GM19240 (cell line): Measurements from ENCODE around the gene TRIM47.
"Not testable (repeated sequence)": the region's sequence is repeated elsewhere in the genome, so short reads cannot be mapped to it uniquely, and the experiment has no call there.

Experiments used
- DNase-seq: peaks from one replicate; pipeline ENCODE4 v3.0.0; 2011; ENCODE audit warnings: low spot score; ENCODE audit not compliant: insufficient read length

Gene TRIM47

GRCh38 chr17:75870228-75870627 is 8.2 kb downstream of the TRIM47 start:
- DNase-seq: not testable (repeated sequence)

GRCh38 chr17:75869282-75870141 is 8.9 kb downstream of the TRIM47 start:
- DNase-seq: no peak

DNA sequence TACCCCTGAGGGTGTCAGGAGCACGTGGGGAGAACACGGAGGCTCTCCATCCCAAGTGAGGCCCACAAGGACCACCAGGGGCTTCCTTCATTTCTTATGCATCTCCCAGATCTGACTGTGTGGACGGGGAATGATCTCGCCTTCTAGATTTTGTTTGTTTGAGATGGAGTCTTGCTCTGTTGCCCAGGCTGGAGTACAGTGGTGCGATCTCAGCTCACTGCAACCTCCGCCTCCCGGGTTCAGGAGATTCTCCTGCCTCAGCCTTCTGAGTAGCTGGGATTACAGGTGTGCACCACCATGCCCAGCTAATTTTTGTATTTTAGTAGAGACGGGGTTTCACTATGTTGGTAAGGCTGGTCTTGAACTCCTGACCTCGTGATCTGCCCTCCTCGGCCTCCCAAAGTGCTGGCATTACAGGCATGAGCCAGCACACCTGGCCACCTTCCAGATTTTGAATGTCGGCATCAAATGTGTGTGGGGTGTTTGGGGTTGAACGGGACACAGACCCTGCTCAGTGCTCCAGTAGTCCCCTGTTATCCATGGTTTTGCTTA is 9.6 kb downstream of the TRIM47 start:
- DNase-seq: not testable (repeated sequence)

DNA sequence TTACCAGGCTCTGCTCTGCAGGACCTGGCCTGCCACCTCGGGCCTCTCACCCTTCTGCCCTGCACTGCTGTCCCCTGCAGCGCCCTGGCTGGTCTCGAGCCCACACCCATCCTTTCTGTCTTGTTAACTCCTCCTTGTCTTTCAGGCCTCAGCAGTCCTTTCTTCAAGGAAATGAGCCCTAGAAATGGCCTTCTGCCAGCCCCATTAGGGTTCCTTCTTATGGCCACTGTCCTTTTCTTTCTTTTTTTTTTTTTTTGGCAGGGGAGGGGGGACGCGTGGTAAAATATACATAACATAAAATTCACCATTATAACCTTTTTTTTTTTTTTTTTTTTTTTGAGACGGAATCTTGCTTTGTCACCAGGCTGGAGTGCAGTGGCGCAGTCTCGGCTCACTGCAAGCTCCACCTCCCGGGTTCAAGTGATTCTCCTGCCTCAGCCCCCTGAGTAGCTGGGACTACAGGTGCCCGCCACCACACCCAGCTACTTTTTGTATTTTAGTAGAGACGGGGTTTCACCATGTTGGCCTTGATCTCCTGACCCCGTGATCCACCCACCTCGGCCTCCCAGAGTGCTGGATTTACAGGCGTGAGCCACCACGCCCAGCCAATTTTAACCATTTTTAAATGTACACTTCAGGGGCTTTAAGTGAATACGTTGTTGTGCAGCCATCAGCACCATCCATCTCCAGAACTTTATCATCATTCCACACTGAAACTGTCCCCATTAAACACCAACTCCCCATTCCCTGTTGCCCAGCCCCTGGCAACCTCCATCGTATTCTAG is 12.8 kb downstream of the TRIM47 start:
- DNase-seq: not testable (repeated sequence)

GRCh38 chr17:75864887-75865286 is 13.5 kb downstream of the TRIM47 start:
- DNase-seq: not testable (repeated sequence)

GRCh38 chr17:75864448-75864871 is 13.9 kb downstream of the TRIM47 start:
- peak; percentile 83 for DNase-seq

GRCh38 chr17:75861927-75862317 is 16.5 kb downstream of the TRIM47 start:
- no peak for DNase-seq

DNA sequence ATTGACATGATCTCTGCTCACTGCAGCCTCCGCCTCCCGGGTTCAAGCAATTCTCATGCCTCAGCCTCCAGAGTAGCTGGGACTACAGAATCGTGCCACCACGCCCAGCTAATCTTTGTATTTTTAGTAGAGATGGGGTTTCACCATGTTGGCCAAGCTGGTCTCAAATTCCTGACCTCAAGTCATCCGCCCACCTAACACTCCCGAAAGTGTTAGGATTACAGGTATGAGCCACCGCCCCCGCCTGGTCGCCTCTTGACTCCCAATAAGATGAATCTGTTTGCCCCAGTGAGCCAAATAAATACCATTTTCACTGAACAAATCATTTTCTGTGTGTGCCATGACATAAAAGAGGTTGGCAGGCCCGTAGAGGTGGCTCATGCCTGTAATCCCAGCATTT is 19.0 kb downstream of the TRIM47 start:
- not testable (repeated sequence) for DNase-seq

DNA sequence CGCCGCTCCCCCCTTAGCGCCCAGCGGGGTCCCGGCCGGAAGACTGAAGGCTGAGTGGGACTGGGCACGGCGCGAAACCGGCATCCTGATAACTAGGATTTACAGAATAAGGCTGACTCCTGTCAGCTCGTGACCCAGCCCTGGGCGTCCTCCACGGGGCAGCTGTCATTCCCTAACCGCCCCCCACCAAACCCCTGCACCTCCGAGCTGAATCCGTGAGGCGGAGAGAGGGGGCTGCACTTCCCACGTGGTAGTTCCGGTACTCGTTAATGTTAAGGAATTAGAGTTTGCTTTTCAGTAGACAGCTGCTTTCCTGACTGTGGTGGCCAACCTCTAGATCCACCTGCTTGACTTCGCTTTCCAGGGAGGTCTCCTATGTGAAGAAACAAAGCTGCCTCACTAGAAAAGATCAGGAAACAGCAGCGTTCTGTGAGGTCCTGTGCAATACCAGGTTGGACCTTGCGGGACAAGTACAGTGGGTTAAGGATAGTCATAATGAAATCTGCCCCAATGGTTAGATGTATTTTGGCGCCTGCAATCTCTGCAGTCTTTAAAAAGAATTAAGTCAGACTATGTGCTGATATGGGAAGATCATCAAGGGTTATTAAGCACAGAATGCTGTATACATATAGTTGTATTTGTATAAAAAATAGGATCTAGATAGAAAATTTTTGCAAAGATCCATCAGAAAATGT is 22.2 kb downstream of the TRIM47 start:
- DNase-seq: no peak

DNA sequence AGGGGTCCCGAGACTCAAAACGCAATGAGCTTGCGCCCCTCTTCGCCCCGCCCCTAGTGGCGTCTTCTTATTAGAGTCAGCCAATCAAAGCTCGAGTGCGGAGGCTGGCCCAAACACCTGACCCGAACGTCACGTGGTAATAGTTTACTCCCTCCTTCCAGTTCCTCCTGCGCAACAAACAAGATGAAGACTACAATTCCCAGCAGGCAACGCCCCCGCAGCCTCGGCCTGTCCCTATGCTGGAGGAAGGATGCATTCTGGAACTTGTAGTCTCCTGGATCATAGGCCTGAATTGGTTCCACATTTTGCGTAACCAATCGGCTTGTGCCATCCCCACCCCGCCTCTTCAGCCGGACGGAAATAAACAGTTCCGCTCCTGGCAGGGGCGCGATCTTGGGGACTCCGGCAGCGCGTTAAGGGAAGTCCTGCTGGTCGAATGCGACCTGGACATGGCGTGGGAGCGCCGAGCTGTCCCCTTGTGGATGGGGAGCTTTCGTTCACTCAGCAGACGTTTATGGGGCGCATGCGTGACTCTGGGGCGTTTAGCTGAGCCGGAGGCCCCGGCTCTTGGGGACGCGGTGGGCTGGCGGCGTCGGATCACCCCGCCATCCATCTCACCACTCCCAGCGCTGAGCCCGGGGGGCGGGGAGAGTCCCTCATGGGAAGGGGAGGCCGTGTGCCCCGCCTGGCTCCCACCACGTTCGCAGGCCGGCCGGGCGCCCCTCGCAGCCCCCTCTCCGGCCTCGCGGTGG is 22.9 kb downstream of the TRIM47 start, which contains the start of gene WBP2:
Gene WBP2, minus strand, starts transcription at position 26 of the 752 bp plus-strand sequence. CDS start 38 bp downstream, outside the sequence.
- peak; percentile 93 for DNase-seq

DNA sequence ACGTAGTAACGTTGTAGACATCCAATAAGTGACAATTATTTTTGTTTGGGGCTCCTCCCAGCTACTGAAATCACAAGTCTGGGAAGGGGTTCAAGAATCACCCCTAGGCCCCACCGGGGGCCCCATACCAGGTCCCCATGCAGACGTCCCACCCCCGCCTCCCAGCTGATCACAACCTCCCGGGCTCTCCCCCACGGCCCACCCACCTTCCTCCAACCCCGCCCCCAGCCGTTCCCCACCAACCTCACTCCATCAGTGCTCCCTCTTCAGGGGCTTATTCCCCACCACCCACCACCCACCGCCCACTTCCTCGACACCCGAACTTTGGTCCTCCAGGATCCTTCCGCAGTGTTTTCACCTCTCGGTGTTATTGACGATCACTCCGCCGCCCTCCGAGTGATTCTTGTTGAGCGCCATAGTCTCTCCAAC is 23.5 kb downstream of the TRIM47 start:
- DNase-seq: no peak

DNA sequence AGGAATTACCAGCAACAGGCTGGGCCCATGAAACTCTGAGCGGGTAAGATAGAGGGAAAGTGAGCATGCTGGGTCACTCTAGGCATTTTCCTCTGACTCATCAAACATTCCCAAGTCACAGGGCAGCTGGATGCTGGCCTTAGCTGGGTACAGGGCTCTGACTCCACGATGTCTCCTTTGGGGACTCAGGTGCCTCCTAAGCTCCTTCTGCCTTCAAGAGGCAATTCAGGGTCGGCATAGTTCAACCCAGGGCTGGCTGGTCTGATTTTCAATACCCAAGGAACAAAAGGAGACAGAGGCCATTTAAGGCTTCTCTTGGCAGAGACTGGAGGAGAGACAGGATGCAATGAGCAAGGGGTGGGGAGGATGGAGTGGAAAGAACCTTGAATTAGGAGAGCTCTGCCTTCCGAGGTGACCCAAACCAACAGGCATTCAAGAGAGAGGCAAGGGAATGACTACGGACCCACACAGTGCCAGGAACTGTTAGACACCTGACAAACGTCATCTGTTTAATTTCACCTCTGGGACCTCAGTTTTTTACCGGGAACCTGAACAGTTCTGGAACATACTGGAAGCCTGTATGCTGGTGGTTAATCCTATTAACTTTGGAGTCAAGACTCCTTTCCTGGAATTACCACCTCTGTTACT is 24.2 kb downstream of the TRIM47 start:
- DNase-seq: no peak

- no peak for DNase-seq
Measured at GRCh38 chr17:75853433-75853832, 24.9 kb downstream of the TRIM47 start.

- DNase-seq: not testable (repeated sequence)
Measured at GRCh38 chr17:75851693-75851991, 26.7 kb downstream of the TRIM47 start.

GRCh38 chr17:75850928-75851692 is 27.3 kb downstream of the TRIM47 start:
- DNase-seq: no peak

GRCh38 chr17:75849724-75850123 is 28.7 kb downstream of the TRIM47 start:
- no peak for DNase-seq

- DNase-seq: no peak
Measured at GRCh38 chr17:75849279-75849646, 29.1 kb downstream of the TRIM47 start.

DNA sequence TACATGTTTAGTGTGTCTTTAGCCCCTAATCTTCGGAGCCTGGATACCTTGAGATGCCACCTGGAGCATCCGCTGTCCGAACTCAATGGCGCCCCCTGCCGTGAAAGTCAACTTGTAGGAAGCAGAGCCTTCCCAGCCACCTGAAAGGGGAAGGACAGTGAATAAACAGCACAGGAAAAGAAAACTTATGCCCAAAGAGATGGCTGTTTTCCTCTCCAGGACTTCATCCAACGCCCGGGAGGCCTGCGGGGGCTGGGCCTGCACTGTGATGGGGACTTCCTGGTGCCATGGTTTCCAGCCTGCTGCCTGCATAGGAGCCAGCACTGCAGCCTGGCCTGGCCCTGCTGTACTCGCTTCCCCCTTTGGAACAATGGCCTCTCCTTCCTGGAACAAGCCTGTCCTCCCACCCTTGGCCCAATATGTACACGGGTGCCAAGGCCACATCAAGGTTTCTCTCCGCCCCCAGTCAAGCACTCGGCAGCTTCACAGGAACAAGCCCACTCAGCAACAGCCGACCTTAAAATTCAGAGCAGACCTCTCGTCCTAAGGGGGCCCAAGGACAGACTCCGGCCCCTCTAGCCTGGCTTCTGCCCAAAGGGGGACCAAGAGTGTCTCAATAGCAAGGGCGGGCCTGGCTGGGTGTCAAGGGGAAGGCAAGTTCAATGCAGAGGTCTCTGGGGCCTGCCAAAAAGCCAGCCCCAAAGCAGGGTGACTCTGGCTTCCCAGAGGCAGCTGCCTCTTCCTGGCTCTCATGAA is 29.7 kb downstream of the TRIM47 start:
- no peak for DNase-seq
